NCI-H146 (cell line): ENCODE measurements around the gene DCTN1.

Experiments used
- DNase-seq: peaks from one replicate; lab custom pipeline; 2025; lab: John Stamatoyannopoulos, UW

Gene DCTN1

GRCh38 chr2:74321737-74322136 is 58.4 kb downstream of the DCTN1 start:
- DNase-seq, result no peak

GRCh38 chr2:74317701-74318100 is 62.4 kb downstream of the DCTN1 start:
- DNase-seq, result no peak

GRCh38 chr2:74316627-74317295 is 63.4 kb downstream of the DCTN1 start:
- no peak for DNase-seq

- DNase-seq, result no peak
These were observed 66.0 kb downstream of the DCTN1 start for GRCh38 chr2:74314107-74314506.

- DNase-seq, result no peak
These were observed 66.6 kb downstream of the DCTN1 start for GRCh38 chr2:74313497-74313896.

- no peak for DNase-seq
These were observed 67.2 kb downstream of the DCTN1 start for GRCh38 chr2:74312913-74313312.
